ENCODE results near the gene SP140L. TPM values are rescaled to one million over a fixed set of nuclear protein-coding genes. Genes with fewer than 3 reads are reported as not detected.

Gene SP140L
- polyA plus RNA-seq, 1 donor from 2014 or later = 38.9 TPM

DNA sequence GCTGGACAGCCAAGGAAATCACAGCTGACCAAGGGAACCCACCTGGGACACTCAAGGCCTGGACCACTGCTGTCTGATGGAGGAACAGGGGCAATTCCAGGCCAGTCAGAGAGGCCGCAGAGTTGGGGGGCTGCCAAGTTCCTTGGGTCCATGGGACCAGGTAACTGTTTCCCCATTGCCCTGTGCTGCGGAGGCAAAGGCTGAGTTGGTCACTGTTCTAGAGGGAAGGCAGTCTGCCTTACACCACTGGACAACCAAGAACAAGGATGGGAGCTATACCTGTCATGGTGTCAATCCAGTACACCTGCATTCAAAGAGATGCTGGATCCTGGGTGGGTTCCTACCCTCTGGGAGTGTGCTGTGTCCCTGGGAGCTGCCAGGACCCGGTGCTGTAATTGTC is 9.6 kb upstream of the SP140L start:
- Mint-ChIP-seq H3K27me3 (no peaks in the 10 kb centered on the region), H3K27ac (peak overlapping the region; percentile 40 to 96 (median 47)), H3K36me3 (peaks cover 8% of the 10 kb centered on the region), H3K9me3 (no peaks in the 10 kb centered on the region), H3K4me3 (peak overlapping the region in 1 of 4 donors; percentile 70), H3K4me1 (peaks cover 26 to 43% (median 32%) of the 10 kb centered on the region in 3 donors)

DNA sequence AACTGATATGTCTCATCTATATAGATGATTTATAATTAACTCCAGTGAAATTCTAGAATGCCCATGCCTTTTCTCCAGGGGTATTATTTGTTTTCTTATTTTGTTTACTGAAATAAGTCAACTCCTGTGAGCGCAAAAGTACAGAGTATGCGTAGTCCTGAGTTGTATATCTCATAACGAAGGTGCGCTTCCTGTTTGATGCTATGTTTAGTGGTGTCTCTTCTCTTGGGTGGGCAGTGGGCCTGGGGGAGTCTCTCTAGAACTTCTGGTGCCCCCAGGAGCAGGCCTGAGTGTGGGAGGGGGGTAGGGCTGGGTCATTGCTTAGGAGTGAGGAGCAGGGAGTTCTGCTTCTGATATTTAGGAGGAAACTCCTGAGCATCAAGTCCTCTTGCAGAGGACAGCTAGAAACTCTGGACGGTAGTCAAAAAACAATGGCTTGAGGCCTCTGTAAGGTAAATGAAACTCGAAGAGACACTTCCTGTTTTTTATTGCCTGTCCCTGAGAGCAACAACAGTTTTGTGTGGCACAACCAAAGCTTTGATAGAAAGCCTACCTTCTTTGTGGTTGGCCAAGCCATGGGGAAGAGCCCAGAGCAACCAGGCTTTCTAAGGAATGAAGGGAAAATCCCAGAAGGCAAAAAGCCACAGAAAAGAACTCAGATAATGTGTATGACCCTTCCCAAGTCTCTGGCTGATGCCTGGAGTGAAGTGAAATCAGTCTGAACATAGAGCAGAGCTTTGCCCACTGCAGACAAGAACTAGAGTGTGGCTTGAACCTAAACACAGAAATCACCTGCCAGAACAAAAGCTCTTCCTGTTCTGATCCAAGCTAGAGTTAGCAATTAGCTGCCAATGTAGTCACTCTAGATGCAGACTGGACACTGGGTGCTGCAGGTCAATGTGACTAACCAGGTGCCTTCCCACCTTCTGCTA is 8.5 kb upstream of the SP140L start:
- H3K4me3 Mint-ChIP-seq = peak overlapping the region; percentile 37 to 81 (median 72)
- peaks cover 26 to 47% (median 35%) of the 10 kb centered on the region in 3 donors for H3K4me1 Mint-ChIP-seq
- H3K36me3 Mint-ChIP-seq = peaks cover 8% of the 10 kb centered on the region

DNA sequence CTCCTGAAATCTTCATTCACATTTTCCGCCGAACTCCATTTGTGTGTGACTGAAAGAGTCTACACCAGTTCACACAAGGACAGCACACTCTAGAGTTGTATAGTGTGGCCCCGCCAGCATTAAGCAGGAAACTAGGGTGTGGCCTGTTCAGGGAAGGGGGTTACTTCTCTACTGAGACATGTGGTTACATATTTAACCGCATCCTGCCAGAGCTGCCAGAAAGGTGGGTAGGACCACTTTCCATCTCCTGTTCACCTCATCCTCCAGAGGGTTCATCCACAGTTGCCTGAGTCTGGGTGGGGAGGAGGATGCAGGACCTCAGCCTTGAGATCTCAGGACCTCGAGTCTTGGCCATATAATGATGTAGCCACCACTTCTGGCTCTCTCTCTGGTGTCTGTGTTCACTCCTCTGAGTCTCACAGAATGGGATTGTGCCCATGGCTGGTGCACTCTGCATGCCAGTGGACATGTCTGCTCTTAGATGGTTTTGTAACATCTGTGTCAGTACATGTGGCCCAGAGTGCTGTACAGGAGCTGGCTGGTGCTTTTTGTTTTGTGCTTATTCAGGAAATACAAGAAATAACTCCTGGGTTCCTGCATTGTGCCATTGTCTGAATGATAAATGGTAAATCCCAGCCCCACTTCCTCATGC is 7.7 kb upstream of the SP140L start:
- peak overlapping the region; percentile 40 to 96 (median 47) for H3K27ac Mint-ChIP-seq
- peaks cover 26 to 48% (median 35%) of the 10 kb centered on the region in 3 donors for H3K4me1 Mint-ChIP-seq
- peaks cover 5% of the 10 kb centered on the region for H3K36me3 Mint-ChIP-seq
- peak overlapping the region; percentile 37 to 81 (median 72) for H3K4me3 Mint-ChIP-seq
- no peaks in the 10 kb centered on the region for H3K27me3 Mint-ChIP-seq
- H3K9me3 Mint-ChIP-seq = no peaks in the 10 kb centered on the region

More for the DNA sequence above, 8.5 kb upstream of the SP140L start:
- Mint-ChIP-seq H3K27ac (peak overlapping the region; percentile 40 to 96 (median 47)), H3K9me3 (no peaks in the 10 kb centered on the region), H3K27me3 (no peaks in the 10 kb centered on the region)

DNA sequence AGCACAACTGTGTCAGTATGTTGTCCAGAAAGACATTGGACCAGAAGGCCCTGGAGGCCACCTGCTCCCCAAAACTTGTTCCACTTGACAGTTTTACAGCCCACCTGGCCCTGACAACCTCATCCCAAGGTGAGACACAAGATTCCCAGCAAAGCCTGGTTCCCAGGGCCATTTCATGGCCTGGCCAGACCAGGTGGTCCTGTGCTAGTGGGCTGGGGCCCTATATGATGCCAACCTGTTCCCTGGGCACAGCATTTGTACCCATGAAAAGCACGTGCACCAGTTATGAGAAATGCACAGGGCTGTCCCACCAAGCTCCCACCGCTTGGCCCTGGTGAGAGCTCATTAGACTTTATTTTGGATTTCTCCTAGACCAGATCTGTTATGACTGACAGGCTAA is 6.0 kb upstream of the SP140L start:
- peaks cover 27 to 46% (median 37%) of the 10 kb centered on the region in 3 donors for H3K4me1 Mint-ChIP-seq
- peak overlapping the region in 2 of 4 donors; percentile 30 to 52 for H3K4me3 Mint-ChIP-seq
- peak overlapping the region in 1 of 3 donors; percentile 79 for H3K27ac Mint-ChIP-seq
- H3K9me3 Mint-ChIP-seq = no peaks in the 10 kb centered on the region
- H3K27me3 Mint-ChIP-seq = no peaks in the 10 kb centered on the region
- H3K36me3 Mint-ChIP-seq = peaks cover 5% of the 10 kb centered on the region

DNA sequence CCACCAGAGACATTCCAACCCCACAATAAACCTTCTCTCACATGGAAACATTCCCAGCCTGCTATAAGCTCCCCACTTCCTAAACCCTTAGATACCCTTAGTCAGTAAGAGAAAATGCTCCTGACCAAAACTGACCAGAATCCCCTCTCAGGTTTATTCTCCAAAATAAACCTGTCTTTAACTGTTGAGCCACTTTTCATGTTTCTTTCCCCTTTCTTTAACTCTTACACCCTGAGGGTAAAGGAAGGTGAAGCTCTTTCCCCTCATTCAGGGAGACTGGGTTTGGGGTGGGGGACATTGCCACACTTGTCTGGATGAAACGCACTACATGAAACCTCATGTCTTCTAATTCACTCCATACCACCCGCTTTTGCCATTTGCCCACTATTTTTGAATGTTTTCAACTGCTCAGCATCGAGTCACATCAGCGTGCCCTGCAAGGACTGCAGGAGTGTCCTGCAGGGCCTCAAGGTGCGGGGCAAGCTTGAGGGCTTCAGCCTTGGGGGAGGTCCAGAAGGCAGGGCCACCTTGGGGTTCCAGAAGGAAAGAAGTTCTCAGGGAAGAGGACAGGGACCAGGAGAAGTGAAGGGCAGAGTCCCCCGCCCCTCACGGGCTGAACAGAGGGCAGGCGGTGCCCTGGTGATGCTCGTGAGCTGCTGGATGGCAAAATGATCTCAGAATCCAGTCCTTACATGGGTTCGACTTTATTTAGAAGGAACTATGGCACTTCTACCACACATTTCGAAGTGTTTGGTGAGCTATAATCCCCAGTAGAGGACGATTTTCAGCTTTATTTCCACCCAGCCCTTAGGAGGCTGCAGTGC is 4.2 kb upstream of the SP140L start:
- H3K4me3 Mint-ChIP-seq = peak overlapping the region in 3 of 4 donors; percentile 38 to 72 (median 49)
- peaks cover 6% of the 10 kb centered on the region for H3K36me3 Mint-ChIP-seq
- H3K4me1 Mint-ChIP-seq = peaks cover 37 to 54% (median 43%) of the 10 kb centered on the region in 3 donors
- no peaks in the 10 kb centered on the region for H3K9me3 Mint-ChIP-seq
- H3K27ac Mint-ChIP-seq = peak overlapping the region; percentile 14 to 80 (median 20)
- H3K27me3 Mint-ChIP-seq = no peaks in the 10 kb centered on the region

DNA sequence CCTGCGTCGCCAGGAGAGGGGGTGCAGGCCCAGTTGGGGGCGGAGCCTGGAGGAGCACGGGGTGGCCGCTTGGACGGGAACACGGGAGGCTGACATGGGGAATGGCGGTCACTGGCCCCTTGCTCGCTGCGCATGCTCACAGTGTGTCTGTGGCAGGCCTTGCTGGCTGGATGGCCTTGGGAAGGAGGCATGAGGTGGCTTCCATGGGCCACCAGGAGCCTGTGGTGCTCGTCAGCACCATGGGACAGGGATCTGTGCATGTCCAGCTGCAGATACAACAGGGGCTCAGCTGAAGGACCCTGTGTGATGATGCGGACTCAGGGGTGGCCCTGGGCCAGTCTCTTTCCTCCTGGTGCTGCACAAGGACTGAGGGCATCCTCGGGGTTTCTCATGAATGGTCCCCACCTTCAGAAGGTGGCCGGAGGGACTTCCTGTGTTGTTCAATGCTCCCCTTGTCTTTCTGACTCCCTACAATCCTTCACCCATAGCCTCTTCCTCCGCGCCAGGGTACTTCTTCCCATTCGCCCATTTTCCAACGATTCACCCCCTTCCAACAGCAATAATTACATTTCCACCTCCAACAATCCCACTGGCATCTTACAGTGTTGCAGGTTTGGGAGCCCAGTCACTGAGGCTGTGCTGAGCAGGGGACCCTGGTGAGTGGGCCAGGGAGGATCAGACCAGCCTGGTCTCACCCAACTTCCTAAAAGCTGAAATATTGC is 3.4 kb upstream of the SP140L start:
- Mint-ChIP-seq H3K27me3 (no peaks in the 10 kb centered on the region), H3K4me3 (peak overlapping the region in 2 of 4 donors; percentile 67 to 72), H3K27ac (peak overlapping the region in 1 of 3 donors; percentile 64), H3K9me3 (no peaks in the 10 kb centered on the region), H3K36me3 (peaks cover 6% of the 10 kb centered on the region), H3K4me1 (peaks cover 30 to 51% (median 38%) of the 10 kb centered on the region in 3 donors)

DNA sequence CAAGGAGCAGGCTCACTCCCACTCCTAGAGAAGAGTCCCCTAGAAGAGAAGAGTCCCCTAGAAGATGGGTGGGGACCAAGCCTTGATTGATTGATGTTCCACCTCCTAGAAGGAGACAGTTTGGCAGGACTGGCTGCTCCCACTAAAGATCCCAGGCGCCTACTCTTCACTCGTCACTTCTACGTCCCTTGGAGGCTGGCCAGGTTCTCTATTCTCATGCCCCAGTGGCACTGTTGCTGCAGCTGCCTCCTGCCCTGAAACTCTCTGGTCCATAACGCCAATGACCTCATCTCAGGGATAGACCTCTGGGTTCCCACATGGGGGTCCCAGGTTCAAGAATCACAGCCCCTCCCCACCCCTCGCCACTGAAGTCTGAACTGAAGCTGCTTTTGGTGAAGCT is 2.5 kb upstream of the SP140L start:
- H3K9me3 Mint-ChIP-seq = no peaks in the 10 kb centered on the region
- H3K4me1 Mint-ChIP-seq = peaks cover 33 to 54% (median 45%) of the 10 kb centered on the region in 3 donors
- no peaks in the 10 kb centered on the region for H3K27me3 Mint-ChIP-seq
- peaks cover 11% of the 10 kb centered on the region for H3K36me3 Mint-ChIP-seq
- peak overlapping the region in 1 of 4 donors; percentile 67 for H3K4me3 Mint-ChIP-seq
- peak overlapping the region in 2 of 3 donors; percentile 45 to 67 for H3K27ac Mint-ChIP-seq

DNA sequence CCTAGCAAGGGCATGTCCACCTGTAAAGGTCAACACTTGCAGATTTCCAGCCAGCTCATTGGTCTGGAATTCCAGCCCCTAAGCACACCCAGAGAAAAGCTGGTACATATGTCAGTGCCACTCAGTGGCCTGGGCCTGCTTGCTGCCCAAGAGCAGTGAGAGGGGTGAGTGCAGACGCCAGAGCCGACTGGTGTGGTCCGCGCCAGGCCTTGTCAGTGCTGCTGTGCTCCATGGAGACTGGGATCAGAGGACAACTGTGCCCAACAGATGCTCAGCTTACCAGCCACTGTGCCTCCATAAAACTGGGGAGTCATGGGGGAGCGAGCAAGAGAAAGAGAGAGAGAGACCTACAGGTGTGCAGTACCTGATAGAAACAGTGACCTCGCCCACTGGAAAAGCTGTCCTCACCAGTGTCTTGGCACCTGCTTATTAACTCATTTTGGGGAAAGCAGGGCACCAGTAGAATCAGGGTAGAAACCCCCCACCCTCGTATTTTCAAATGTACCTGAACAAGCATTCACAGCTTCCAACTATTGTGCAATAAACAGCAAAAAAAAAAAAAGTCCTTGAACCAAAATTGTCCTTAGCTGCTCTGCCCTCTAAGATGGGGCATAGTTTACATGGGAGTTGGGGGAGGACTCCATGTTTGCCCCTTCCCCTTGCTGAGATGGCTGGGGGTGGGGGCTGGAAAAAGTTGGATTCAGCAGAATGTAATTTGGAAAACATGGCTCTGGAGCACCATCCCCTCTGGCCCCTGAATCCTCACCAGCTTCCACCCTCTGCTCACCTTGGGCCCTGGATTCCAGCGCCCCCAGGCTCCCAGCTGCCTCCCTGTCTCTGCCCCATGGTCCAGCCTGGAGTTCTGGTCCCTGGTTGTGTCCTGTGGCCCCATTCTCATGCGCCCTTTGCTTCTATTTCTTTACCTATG is 1.4 kb upstream of the SP140L start:
- Mint-ChIP-seq H3K36me3 (peaks cover 19% of the 10 kb centered on the region), H3K4me3 (peak overlapping the region; percentile 49 to 95 (median 80))

DNA sequence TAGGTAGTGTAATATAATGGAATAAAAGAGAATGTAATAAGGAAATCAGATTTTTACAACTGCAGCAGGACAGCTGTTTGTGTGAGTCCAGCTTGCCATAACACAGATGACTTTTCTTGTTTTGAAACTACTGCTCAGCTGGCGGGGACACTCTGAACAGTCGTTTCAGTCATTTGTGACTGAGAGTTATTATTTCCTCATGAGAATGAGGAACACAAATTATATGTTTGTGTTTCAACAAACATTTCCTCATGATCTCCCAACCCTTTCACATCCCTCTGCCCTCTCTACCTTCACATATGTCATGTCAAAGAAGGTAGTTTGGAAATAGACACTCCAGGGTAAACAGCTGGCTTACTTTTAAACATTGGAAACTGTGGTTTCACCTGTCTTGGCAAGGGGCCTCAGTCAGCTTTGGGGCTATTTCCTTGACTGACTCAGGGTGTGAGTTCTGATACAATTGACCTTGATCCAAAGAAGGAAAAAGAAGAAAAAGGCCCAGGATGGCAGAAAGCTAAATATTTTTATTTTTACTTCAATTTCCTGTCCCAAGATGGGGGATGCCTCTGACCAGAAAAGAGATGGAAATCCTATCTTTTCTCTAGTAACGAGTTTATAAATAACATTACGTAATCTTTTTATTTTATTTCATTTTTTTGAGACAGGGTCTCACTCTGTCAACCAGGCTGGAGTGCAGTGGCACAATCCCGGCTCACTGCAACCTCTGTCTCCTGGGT is 593 bp downstream of the SP140L start:
- Mint-ChIP-seq H3K9me3 (no peaks in the 10 kb centered on the region), H3K4me1 (peaks cover 53 to 62% (median 55%) of the 10 kb centered on the region in 3 donors), H3K27ac (peak overlapping the region; percentile 97 to 99 (median 98)), H3K36me3 (peaks cover 24% of the 10 kb centered on the region), H3K27me3 (no peaks in the 10 kb centered on the region), H3K4me3 (peak overlapping the region; percentile 94 to 98 (median 96))

More for the DNA sequence above, 1.4 kb upstream of the SP140L start:
- no peaks in the 10 kb centered on the region for H3K27me3 Mint-ChIP-seq
- H3K9me3 Mint-ChIP-seq = no peaks in the 10 kb centered on the region
- peak overlapping the region; percentile 23 to 99 (median 45) for H3K27ac Mint-ChIP-seq
- peaks cover 39 to 58% (median 50%) of the 10 kb centered on the region in 3 donors for H3K4me1 Mint-ChIP-seq

DNA sequence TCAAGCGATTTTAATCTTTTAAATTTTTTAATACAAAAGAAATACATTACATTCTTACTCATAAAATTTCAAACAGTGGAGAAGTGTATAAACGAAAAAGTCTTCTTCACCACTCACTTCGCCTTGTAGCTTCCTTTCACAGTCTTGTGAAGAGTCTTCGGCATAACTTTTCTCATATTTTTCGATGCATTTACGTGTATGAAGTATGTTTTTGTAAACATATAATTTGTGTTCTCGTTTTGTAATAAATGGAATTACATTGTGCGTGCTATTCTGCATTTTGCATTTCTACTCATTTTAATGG is 1.1 kb downstream of the SP140L start:
- H3K36me3 Mint-ChIP-seq = peaks cover 25% of the 10 kb centered on the region
- no peaks in the 10 kb centered on the region for H3K9me3 Mint-ChIP-seq
- peak overlapping the region in 2 of 3 donors; percentile 79 to 99 for H3K27ac Mint-ChIP-seq
- H3K4me1 Mint-ChIP-seq = peaks cover 56 to 63% (median 57%) of the 10 kb centered on the region in 3 donors
- no peaks in the 10 kb centered on the region for H3K27me3 Mint-ChIP-seq
- H3K4me3 Mint-ChIP-seq = peak overlapping the region; percentile 67 to 98 (median 84)

DNA sequence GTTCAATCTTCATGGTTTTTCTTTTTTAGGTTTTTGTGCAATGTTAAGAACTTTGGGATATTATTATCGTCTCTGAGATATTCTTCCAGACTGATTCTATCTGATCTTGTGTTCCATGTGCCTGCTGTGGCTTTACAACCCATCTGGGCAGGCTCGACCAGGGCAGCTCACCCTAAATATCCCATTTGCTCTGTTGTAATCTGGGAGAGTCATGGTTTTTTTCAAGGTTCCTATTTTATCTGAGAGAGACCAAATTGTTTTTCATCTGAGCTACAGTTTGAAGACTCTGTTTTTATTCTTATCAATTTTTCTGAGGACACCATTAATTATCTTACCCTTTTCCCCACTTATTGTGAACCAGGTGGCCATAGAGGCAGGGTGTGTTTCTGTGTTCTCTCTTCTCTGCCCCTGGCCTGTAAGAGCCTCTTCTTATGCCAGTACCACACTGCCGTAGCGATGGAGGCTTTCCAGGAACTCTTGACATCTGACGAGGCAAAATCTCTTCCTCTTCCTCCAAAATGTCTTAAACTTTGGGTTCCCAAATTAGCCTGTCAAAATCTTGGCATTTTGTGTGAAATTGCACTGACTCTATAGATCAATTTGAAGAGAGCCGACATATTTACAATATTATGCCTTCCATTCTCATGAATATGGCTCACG is 3.1 kb downstream of the SP140L start:
- peak overlapping the region in 2 of 3 donors; percentile 71 to 99 for H3K27ac Mint-ChIP-seq
- peaks cover 60 to 73% (median 67%) of the 10 kb centered on the region in 3 donors for H3K4me1 Mint-ChIP-seq
- no peaks in the 10 kb centered on the region for H3K9me3 Mint-ChIP-seq
- no peaks in the 10 kb centered on the region for H3K27me3 Mint-ChIP-seq
- peak overlapping the region; percentile 3 to 98 (median 77) for H3K4me3 Mint-ChIP-seq
- H3K36me3 Mint-ChIP-seq = peaks cover 26% of the 10 kb centered on the region

DNA sequence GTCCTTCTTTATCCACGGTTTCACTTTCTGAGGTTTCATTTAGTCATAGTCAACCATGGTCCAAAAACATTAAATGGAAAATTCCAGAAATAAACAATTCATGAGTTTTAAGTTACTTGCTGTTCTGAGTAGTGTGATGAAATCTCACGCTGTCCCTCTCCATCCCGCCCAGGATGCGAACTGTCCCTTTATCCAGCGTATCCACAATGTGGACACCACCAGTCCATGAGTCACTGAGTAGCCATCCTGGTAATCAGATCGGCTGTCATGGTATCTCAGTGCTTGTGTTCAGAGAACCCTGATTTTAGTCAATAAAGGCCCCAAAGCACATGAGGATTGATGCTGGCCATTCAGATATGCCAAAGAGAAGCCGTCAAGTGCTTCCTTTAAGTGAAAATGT is 3.7 kb downstream of the SP140L start:
- Mint-ChIP-seq H3K27ac (no peak overlapping the region), H3K4me1 (peaks cover 55 to 76% (median 74%) of the 10 kb centered on the region in 3 donors), H3K27me3 (no peaks in the 10 kb centered on the region), H3K36me3 (peaks cover 26% of the 10 kb centered on the region), H3K9me3 (no peaks in the 10 kb centered on the region), H3K4me3 (peak overlapping the region in 2 of 4 donors; percentile 60 to 98)
